Measurements from ENCODE around the gene FDX1. TPM values are rescaled to one million over a fixed set of nuclear protein-coding genes. Genes with fewer than 3 reads are reported as not detected.
"Not testable (repeated sequence)": the region's sequence is repeated elsewhere in the genome, so short reads cannot be mapped to it uniquely, and the experiment has no call there.

Gene FDX1, protein sequence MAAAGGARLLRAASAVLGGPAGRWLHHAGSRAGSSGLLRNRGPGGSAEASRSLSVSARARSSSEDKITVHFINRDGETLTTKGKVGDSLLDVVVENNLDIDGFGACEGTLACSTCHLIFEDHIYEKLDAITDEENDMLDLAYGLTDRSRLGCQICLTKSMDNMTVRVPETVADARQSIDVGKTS
- total RNA-seq (10 to 100 TPM; 14.1 to 16.2 TPM), polyA plus RNA-seq (10 to 100 TPM; 11.0 to 14.9 TPM)
- long read RNA-seq, donor 1, transcript FDX1-201 (4 exons, 3,206 nt), result major isoform, 26 of 41 reads
- long read RNA-seq, donor 1, partial matches to known transcripts, result 15 of 41 reads
- long read RNA-seq, donor 1, other reads (novel, unspliced or antisense), result 0 of 41 reads
- long read RNA-seq, donor 2, transcript FDX1-201 (4 exons, 3,206 nt), result major isoform, 12 of 12 reads
- long read RNA-seq, donor 2, partial matches to known transcripts, result 0 of 12 reads
- long read RNA-seq, donor 2, other reads (novel, unspliced or antisense), result 0 of 12 reads
- long read RNA-seq, donor 3, transcript FDX1-201 (4 exons, 3,206 nt), result major isoform, 13 of 21 reads
- long read RNA-seq, donor 3, partial matches to known transcripts, result 8 of 21 reads
- long read RNA-seq, donor 3, other reads (novel, unspliced or antisense), result 0 of 21 reads
- long read RNA-seq, donor 4, transcript FDX1-201 (4 exons, 3,206 nt), result major isoform, 22 of 39 reads
- long read RNA-seq, donor 4, partial matches to known transcripts, result 17 of 39 reads
- long read RNA-seq, donor 4, other reads (novel, unspliced or antisense), result 0 of 39 reads
- long read RNA-seq, donor 5, transcript FDX1-201 (4 exons, 3,206 nt), result major isoform, 35 of 35 reads
- long read RNA-seq, donor 5, partial matches to known transcripts, result 0 of 35 reads
- long read RNA-seq, donor 5, other reads (novel, unspliced or antisense), result 0 of 35 reads

DNA sequence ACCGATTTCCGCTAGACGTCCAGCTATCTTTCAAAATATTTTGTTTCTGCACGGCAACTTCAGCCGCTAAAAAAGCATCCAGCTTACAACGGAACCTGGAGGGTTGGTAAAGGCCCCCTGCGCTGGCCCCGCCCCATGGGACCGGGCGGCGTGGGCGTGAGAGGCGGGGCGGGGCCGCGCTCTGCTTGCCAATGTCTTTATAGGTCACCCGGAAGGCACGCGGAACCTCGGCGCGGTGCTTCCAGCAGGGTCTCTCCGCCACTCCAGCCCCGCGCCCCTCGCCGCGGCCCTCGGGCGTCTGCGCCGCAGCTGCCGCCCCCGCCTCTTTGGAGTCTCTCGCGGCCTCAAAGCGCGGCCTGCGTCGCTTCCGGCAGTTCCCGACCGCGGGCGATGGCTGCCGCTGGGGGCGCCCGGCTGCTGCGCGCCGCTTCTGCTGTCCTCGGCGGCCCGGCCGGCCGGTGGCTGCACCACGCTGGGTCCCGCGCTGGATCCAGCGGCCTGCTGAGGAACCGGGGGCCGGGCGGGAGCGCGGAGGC, at the start of gene FDX1:
Gene FDX1, plus strand, starts transcription at position 218 of the 536 bp plus-strand sequence. Its CDS starts 173 bp downstream, at position 391.
- TF ChIP-seq, protein P1, sequence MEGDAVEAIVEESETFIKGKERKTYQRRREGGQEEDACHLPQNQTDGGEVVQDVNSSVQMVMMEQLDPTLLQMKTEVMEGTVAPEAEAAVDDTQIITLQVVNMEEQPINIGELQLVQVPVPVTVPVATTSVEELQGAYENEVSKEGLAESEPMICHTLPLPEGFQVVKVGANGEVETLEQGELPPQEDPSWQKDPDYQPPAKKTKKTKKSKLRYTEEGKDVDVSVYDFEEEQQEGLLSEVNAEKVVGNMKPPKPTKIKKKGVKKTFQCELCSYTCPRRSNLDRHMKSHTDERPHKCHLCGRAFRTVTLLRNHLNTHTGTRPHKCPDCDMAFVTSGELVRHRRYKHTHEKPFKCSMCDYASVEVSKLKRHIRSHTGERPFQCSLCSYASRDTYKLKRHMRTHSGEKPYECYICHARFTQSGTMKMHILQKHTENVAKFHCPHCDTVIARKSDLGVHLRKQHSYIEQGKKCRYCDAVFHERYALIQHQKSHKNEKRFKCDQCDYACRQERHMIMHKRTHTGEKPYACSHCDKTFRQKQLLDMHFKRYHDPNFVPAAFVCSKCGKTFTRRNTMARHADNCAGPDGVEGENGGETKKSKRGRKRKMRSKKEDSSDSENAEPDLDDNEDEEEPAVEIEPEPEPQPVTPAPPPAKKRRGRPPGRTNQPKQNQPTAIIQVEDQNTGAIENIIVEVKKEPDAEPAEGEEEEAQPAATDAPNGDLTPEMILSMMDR (IDR thresholded peaks at IDR 0.05; ENCODE audit: control extremely low read depth, extremely low read depth), result peak; percentile 28
- peak within 1 kb of the TSS; percentile 93 to 98 for H3K27ac ChIP-seq (ENCODE audit: low read depth in 1 of 2, low read length in 1 of 2)
- H3K9ac ChIP-seq (ENCODE audit: insufficient read depth in 1 of 2, low read length in 2 of 2), result peak within 1 kb of the TSS; percentile 73 to 92
- 0% methylated on average over 43 to 65 of the region's 65 CpGs for WGBS, 2 donors
- peak within 1 kb of the TSS; percentile 97 for H3K4me3 ChIP-seq
- H3K36me3 ChIP-seq (ENCODE audit: control insufficient read depth in 4 of 4, insufficient read depth in 4 of 4, low read length in 4 of 4), result no peaks in the 10 kb centered on the region
- peak; percentile 95 for ATAC-seq (ENCODE audit: insufficient read depth, low FRiP score)
- peaks cover 3 to 32% (median 9%) of the 10 kb centered on the region in 5 donors for H3K4me1 ChIP-seq (ENCODE audit: control insufficient read depth in 5 of 5, insufficient read depth in 5 of 5, low read length in 5 of 5)
- H3K9me3 ChIP-seq (ENCODE audit: control insufficient read depth in 4 of 4, insufficient read depth in 3 of 4, low read length in 3 of 4), result peaks cover 0 to 2% (median 0%) of the 10 kb centered on the region in 4 donors
- no peaks in the 10 kb centered on the region for H3K27me3 ChIP-seq (ENCODE audit: control insufficient read depth in 3 of 3, insufficient read depth in 3 of 3, low read length in 2 of 3)
- DNase-seq, result peak; percentile 91 to 94 (median 92)

DNA sequence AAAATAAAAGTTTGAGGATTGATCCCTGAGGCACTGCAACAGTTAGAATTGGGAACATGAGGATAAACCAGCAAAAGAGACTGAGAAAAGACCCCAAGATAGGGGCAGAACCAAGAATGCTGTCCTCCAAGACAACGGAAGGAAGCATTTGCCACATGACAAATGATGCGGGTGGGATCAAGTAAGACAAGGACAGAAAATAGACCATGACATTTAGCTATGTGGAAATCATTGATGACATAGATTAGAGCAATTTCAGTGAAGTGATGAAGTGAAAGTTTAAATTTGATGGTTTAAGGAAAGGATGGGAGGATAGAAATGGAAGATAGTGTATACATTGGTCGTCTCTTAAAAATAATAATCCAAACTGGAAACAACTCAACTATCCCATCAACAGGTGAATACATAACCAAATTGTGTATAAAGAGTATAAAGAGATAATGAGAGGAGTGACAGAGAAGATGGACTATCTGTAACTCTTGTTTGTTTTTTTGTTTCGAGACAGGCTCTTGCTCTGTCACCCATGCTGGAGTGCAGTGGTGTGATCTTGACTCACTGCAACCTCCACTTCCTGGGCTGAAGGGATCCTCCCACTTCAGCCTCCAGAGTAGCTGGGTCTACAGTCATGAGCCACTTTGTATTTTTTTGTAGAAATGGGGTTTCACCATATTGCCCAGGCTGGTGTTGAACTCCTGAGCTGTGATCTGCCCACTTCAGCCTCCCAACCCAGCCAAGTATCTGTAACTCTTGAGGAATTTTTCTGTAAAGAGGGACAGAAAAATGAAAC, 48.7 kb upstream of the FDX1 start:
- 88 to 89% methylated on average over 4 of the region's 4 CpGs for WGBS, 2 donors
- Histone ChIP-seq H3K36me3 (ENCODE audit: control insufficient read depth in 4 of 4, insufficient read depth in 4 of 4, low read length in 4 of 4) (no peaks in the 10 kb centered on the region), H3K9ac (ENCODE audit: insufficient read depth in 1 of 2, low read length in 2 of 2) (no peak overlapping the region), H3K4me1 (ENCODE audit: control insufficient read depth in 5 of 5, insufficient read depth in 5 of 5, low read length in 5 of 5) (peaks cover 0 to 12% (median 0%) of the 10 kb centered on the region in 5 donors), H3K4me3 (no peak overlapping the region), H3K27me3 (ENCODE audit: control insufficient read depth in 3 of 3, insufficient read depth in 3 of 3, low read length in 2 of 3) (no peaks in the 10 kb centered on the region), H3K9me3 (ENCODE audit: control insufficient read depth in 4 of 4, insufficient read depth in 3 of 4, low read length in 3 of 4) (no peaks in the 10 kb centered on the region), H3K27ac (ENCODE audit: low read depth in 1 of 2, low read length in 1 of 2) (no peak overlapping the region)
- DNase-seq (no peak), ATAC-seq (ENCODE audit: insufficient read depth, low FRiP score) (no peak)
- TF ChIP-seq, protein P1 (IDR thresholded peaks at IDR 0.05; ENCODE audit: control extremely low read depth, extremely low read depth), result no peak

DNA sequence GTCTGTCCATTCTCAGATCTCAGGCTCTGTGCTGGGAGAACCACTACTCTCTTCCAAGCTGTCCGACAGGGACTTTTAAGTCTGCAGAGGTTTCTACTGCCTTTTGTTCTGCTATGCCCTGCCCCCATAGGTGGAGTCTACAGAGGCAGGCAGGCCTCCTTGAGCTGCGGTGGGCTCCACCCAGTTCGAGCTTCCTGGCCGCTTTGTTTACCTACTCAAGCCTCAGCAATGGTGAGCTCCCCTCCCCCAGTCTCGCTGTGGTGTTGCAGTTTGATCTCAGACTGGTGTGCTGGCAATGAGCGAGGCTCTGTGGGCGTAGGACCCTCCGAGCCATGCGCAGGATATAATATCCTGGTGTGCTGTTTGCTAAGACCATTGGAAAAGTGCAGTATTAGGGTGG, 41.5 kb upstream of the FDX1 start:
- not testable (repeated sequence) for H3K4me1 ChIP-seq (ENCODE audit: control insufficient read depth in 5 of 5, insufficient read depth in 5 of 5, low read length in 5 of 5); H3K36me3 ChIP-seq (ENCODE audit: control insufficient read depth in 4 of 4, insufficient read depth in 4 of 4, low read length in 4 of 4); H3K27me3 ChIP-seq (ENCODE audit: control insufficient read depth in 3 of 3, insufficient read depth in 3 of 3, low read length in 2 of 3); ATAC-seq (ENCODE audit: insufficient read depth, low FRiP score); H3K9ac ChIP-seq (ENCODE audit: insufficient read depth in 1 of 2, low read length in 2 of 2); H3K27ac ChIP-seq (ENCODE audit: low read depth in 1 of 2, low read length in 1 of 2); DNase-seq; H3K9me3 ChIP-seq (ENCODE audit: control insufficient read depth in 4 of 4, insufficient read depth in 3 of 4, low read length in 3 of 4); H3K4me3 ChIP-seq
- 87 to 88% methylated on average over 9 of the region's 9 CpGs for WGBS, 2 donors
